Renal cortex interstitium (tissue), 15 donors: ENCODE data around the gene CYP19A1. TPM values are rescaled to one million over a fixed set of nuclear protein-coding genes. Genes with fewer than 3 reads are reported as not detected.
A peak's percentile ranks its signal among the peaks of the same experiment; 100 is the strongest.

Experiments used
- DNase-seq, 11 donors: peaks; one replicate each; pipeline ENCODE4 v3.0.0-alpha.2; 2013; ENCODE audit warnings: low read depth in 9 of 11, low spot score in 4 of 11; ENCODE audit errors: extremely low read depth in 1 of 11
- long read RNA-seq, 16 experiments: transcript quantifications; one replicate each; lab custom pipeline, GENCODE V29; 2026
- polyA plus RNA-seq, 3 donors: library from polyadenylated mRNA; unstranded; fragments of 120-200 nt; gene quantifications; one replicate each; pipeline ENCODE4 v1.2.1, GENCODE V29; 2013; ENCODE audit not compliant: insufficient read length in 3 of 3

Gene CYP19A1
- under 1 TPM in 1 of 3 donors, not detected in 2; 0.37 TPM for polyA plus RNA-seq
- long read RNA-seq, donor 1: 0 reads
- long read RNA-seq, donor 2: 0 reads
- long read RNA-seq, donor 3: 0 reads
- long read RNA-seq, donor 4: 0 reads
- long read RNA-seq, donor 5: 0 reads
- long read RNA-seq, donor 6: 0 reads
- long read RNA-seq, donor 7: 0 reads
- long read RNA-seq, donor 8: 0 reads
- long read RNA-seq, donor 9: 0 reads
- long read RNA-seq, donor 10: 0 reads
- long read RNA-seq, donor 11: 0 reads
- long read RNA-seq, donor 12: 0 reads
- long read RNA-seq, donor 13: 0 reads
- long read RNA-seq, donor 14: 0 reads
- long read RNA-seq, donor 15: 0 reads
- long read RNA-seq, donor 16: 0 reads

- DNase-seq: no peak
Observed at GRCh38 chr15:51338496-51338895, at the start of gene CYP19A1. TSS of gene CYP19A1 (minus strand) at chr15:51338596. CDS start at chr15:51242912, 95,684 bp downstream.

DNA sequence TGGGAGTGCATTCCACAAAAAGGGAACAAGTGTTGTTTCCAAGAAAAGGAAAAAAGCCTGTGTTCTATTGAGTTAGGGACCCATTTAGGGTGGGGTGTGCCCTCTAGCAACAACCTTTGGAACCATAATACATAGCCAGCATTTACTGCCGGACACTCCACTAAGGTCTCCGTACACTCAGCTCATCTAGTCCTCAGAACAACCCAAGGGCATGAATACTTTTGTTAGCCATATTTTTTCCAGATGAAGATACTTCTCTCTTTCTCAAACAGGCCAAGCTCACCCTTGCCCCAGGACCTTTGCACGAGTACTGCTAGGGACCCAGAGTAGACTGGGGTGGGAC lies 49.3 kb upstream of the CYP19A1 start:
- no peak for DNase-seq

GRCh38 chr15:51386960-51387698 lies 48.7 kb upstream of the CYP19A1 start:
- DNase-seq: no peak

DNA sequence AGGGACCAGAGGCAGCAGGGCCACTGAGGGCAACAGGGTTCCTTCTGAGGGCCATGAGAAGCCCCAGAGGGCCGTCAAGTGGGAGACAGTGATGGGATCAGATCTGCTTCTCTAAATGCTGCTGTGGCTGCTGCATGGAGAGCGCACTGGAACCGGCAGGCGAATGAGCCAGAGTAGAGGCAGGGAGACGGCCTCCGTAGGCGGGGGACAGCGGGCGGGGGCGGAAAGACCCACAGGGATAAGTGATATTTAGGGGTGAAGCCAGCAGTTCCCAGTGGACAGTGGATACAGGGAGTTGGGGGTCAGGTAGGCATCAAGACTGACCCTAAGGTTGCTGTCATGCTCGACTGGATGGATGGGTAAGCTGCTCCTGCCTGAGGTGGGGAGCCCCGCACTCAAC lies 48.1 kb upstream of the CYP19A1 start:
- DNase-seq: no peak

- no peak for DNase-seq
Observed at GRCh38 chr15:51386029-51386428, 47.6 kb upstream of the CYP19A1 start.

GRCh38 chr15:51382787-51383186 lies 44.4 kb upstream of the CYP19A1 start:
- peak in 2 of 11 donors; percentile 24 to 27 for DNase-seq

- peak in 9 of 11 donors; percentile 47 to 62 (median 53) for DNase-seq
Observed at GRCh38 chr15:51380999-51381806, 42.8 kb upstream of the CYP19A1 start.

- DNase-seq: no peak
Observed at GRCh38 chr15:51379390-51379789, 41.0 kb upstream of the CYP19A1 start.

GRCh38 chr15:51378406-51378805 lies 40.0 kb upstream of the CYP19A1 start:
- DNase-seq: no peak

- DNase-seq: no peak
Observed at GRCh38 chr15:51377038-51377786, 38.8 kb upstream of the CYP19A1 start.

GRCh38 chr15:51375966-51376640 lies 37.7 kb upstream of the CYP19A1 start:
- no peak for DNase-seq

DNA sequence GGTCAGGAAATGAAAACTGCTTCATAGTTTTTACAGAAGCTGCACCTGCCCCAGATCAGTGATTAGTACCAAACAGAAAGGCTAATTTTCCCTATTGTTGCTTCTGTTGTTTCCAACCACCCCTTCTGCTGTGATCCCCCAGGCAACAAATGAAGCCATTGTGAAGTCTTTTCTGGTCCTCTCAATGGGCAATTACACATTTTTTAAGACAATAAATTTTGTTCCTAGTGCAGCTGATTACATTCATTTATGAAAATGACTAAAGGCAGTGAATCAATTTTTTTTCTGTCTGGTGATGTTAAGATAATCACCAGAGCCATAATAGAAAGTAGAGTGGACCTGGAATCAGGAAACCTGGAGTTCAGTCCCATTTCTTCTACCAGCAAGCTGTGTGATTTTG lies 35.7 kb upstream of the CYP19A1 start:
- no peak for DNase-seq

GRCh38 chr15:51371266-51371665 lies 32.9 kb upstream of the CYP19A1 start:
- DNase-seq: no peak

GRCh38 chr15:51369451-51369761 lies 31.0 kb upstream of the CYP19A1 start:
- DNase-seq: no peak

DNA sequence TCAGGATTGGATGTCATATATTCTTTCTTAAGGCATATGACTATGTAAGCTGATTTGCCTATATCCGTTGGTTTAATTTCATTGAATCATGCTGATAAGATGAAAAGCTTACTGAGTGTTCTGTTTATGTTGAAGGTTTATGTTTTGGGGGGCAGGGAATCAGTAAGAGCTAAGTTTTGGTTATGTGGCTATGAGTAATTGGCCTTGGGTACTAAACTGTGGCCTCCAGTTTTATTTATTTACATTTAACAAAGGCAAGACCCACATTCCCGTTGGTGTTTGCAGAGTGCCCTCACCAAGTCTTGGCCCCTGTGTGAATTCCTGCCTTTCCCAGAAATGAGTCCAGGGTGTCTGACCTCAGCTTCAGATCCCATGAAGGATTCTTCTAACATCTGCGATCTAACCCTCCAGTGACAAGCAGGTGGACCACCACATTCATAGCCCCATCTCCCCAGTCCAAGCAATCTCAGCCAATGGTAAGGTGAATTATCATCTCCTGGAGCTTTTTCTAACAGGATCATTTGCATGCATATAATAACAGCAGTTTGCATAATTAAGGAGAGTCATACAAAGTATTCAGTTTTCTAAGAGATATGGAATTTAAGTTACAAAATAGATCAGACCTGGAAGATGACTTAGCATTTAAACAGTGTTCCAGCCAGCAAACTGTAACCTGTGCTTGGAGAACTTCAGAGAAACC lies 30.5 kb upstream of the CYP19A1 start:
- no peak for DNase-seq

- DNase-seq: no peak
Observed at GRCh38 chr15:51368307-51368706, 29.9 kb upstream of the CYP19A1 start.

- no peak for DNase-seq
Observed at GRCh38 chr15:51367322-51367976, 29.1 kb upstream of the CYP19A1 start.

DNA sequence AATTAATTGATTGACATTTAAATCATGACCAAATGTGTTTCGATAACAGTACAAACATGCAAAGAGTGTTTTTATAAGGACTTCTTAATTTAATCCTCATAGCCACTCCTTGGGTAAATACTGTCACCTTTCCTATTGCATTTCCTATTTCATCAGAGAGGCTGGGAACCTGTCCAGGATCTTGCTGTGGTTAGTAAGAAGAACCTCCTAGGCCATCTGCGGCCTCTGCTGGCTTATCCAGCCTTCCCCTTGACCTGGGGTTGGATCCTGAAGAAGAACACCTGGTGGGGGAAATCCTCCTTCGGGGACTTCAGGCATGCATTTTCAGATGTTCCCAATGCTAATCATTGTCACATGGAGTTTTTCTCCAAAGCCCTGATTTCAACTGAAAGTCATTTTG lies 28.5 kb upstream of the CYP19A1 start:
- no peak for DNase-seq
